PC-3 (cell line): Measurements from ENCODE around the gene DTD1. TPM values are rescaled to one million over a fixed set of nuclear protein-coding genes. Genes with fewer than 3 reads are reported as not detected.

Experiments
- ATAC-seq: fragments of 200-7000 bp; cut with Tn5 transposase; 2 replicates; pipeline ENCODE4 v1.9.1; 2020; ENCODE audit warnings: mild to moderate bottlenecking, moderate library complexity
- BruUV-seq: library from RNA; stranded (reverse); fragments of 400-500 nt; replicated peaks from 2 replicates; lab custom pipeline; 2021; lab: Mats Ljungman, UMichigan
- CTCF ChIA-PET: fragments of 300-600 bp; sonication (Branson Sonifier 250); formaldehyde crosslinking; loops from one replicate; lab custom pipeline; 2022; ENCODE audit warnings: antibody characterized with exemption; lab: Charles Lee
- POLR2A ChIA-PET: fragments of 300-600 bp; sonication (Branson Sonifier 250); formaldehyde crosslinking; loops from one replicate; lab custom pipeline; 2022; ENCODE audit warnings: antibody characterized with exemption; ENCODE audit not compliant: unreplicated experiment; lab: Charles Lee
- DNase-seq: peaks from one replicate; pipeline ENCODE4 v3.0.0-alpha.2; 2015
- H2AFZ ChIP-seq: fragments of 300-600 bp; sonication (generic); 2 replicates; pipeline ENCODE4 v1.6.0; 2016; ENCODE audit warnings: antibody characterized with exemption, low read length
- H3F3A ChIP-seq: fragments of 300-600 bp; sonication (generic); one replicate; pipeline ENCODE4 v1.6.0; 2017; ENCODE audit warnings: antibody characterized with exemption, low read length, control low read depth, mild to moderate bottlenecking; ENCODE audit not compliant: unreplicated experiment
- H3K27ac ChIP-seq: fragments of 300-600 bp; sonication (generic); 2 replicates; pipeline ENCODE4 v1.5.1; 2016; ENCODE audit warnings: mild to moderate bottlenecking, low read length
- H3K27me3 ChIP-seq: fragments of 300-600 bp; sonication (generic); 2 replicates; pipeline ENCODE4 v1.6.1; 2016; ENCODE audit warnings: low read length, mixed read lengths
- H3K36me3 ChIP-seq: fragments of 300-600 bp; sonication (generic); 2 replicates; pipeline ENCODE4 v1.6.1; 2016; ENCODE audit warnings: low read depth, mixed run types, low read length, mixed read lengths
- H3K4me1 ChIP-seq: fragments of 300-600 bp; sonication (generic); 2 replicates; pipeline ENCODE4 v1.5.1; 2016; ENCODE audit warnings: low read length; ENCODE audit not compliant: insufficient read depth
- H3K4me2 ChIP-seq: fragments of 300-600 bp; sonication (generic); 2 replicates; pipeline ENCODE4 v1.6.0; 2016; ENCODE audit warnings: low read length
- H3K4me3 ChIP-seq: fragments of 300-600 bp; sonication (generic); 2 replicates; pipeline ENCODE4 v1.5.1; 2016; ENCODE audit warnings: mild to moderate bottlenecking, low read length, mixed read lengths
- H3K79me2 ChIP-seq: fragments of 300-600 bp; sonication (generic); 2 replicates; pipeline ENCODE4 v1.6.1; 2017; ENCODE audit warnings: low read length, mixed read lengths
- H3K9ac ChIP-seq: fragments of 300-600 bp; sonication (generic); 2 replicates; pipeline ENCODE4 v1.6.0; 2016; ENCODE audit warnings: mild to moderate bottlenecking, low read length
- H3K9me2 ChIP-seq: fragments of 300-600 bp; sonication (generic); replicated peaks from 2 replicates; pipeline ENCODE4 v1.6.1; 2016; ENCODE audit warnings: mixed run types, low read length, mixed read lengths
- H3K9me3 ChIP-seq: fragments of 300-600 bp; sonication (generic); 2 replicates; pipeline ENCODE4 v1.6.1; 2016; ENCODE audit warnings: low read length, mixed read lengths
- H4K20me1 ChIP-seq: fragments of 300-600 bp; sonication (generic); 2 replicates; pipeline ENCODE4 v1.6.1; 2016; ENCODE audit warnings: low read length, mixed read lengths
- EZH2 ChIP-seq: fragments of 300-600 bp; sonication (generic); IDR thresholded peaks from one replicate; pipeline ENCODE4 v1.6.1; 2017; ENCODE audit warnings: antibody characterized with exemption, mild to moderate bottlenecking, low read length; ENCODE audit not compliant: unreplicated experiment
- EZH2phosphoT487 ChIP-seq: fragments of 300-600 bp; sonication (generic); IDR thresholded peaks from 2 replicates; pipeline ENCODE4 v1.6.1; 2018; ENCODE audit warnings: mild to moderate bottlenecking, antibody characterized with exemption, low read length, borderline replicate concordance
- intact Hi-C: fragments of 100-400 bp; cut with micrococcal nuclease; formaldehyde crosslinking; loops from 2 replicates; pipeline ENCODE4 v1.9.0; 2023
- total RNA-seq: library from RNA; depleted of rRNA; stranded (reverse); fragments of >200 nt; gene quantifications from 2 replicates; pipeline ENCODE4 v1.2.3, GENCODE V29; 2014
- TF ChIP-seq, protein P1 (sequence below): fragments of 300-600 bp; sonication (generic); conservative IDR thresholded peaks from 2 replicates; pipeline ENCODE4 v1.5.1; 2017; ENCODE audit warnings: antibody characterized with exemption, low read depth, mild to moderate bottlenecking, low read length

DTD1 gene
- total RNA-seq, 1 experiment from 2014 or later = 124 TPM

GRCh38 chr20:18548465-18548864 is 39.4 kb upstream of the DTD1 start:
- H3K27ac ChIP-seq = no peak overlapping the region
- no peak overlapping the region for H3K9ac ChIP-seq
- no peaks in the 10 kb centered on the region for H3K27me3 ChIP-seq
- POLR2A ChIA-PET = no interaction called here
- peaks cover 58% of the 10 kb centered on the region for H3K36me3 ChIP-seq
- ATAC-seq = no peak
- CTCF ChIA-PET = no interaction called here
- peaks cover 12% of the 10 kb centered on the region for H3K4me1 ChIP-seq
- no peaks in the 10 kb centered on the region for H3F3A ChIP-seq
- H3K9me2 ChIP-seq = no peaks in the 10 kb centered on the region
- TF ChIP-seq EZH2phosphoT487 (no peak), EZH2 (no peak)
- TF ChIP-seq, protein P1, sequence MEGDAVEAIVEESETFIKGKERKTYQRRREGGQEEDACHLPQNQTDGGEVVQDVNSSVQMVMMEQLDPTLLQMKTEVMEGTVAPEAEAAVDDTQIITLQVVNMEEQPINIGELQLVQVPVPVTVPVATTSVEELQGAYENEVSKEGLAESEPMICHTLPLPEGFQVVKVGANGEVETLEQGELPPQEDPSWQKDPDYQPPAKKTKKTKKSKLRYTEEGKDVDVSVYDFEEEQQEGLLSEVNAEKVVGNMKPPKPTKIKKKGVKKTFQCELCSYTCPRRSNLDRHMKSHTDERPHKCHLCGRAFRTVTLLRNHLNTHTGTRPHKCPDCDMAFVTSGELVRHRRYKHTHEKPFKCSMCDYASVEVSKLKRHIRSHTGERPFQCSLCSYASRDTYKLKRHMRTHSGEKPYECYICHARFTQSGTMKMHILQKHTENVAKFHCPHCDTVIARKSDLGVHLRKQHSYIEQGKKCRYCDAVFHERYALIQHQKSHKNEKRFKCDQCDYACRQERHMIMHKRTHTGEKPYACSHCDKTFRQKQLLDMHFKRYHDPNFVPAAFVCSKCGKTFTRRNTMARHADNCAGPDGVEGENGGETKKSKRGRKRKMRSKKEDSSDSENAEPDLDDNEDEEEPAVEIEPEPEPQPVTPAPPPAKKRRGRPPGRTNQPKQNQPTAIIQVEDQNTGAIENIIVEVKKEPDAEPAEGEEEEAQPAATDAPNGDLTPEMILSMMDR = no peak
- no peak overlapping the region for H3K4me3 ChIP-seq
- H3K9me3 ChIP-seq = no peaks in the 10 kb centered on the region
- no peak overlapping the region for H3K4me2 ChIP-seq
- DNase-seq = no peak
- intact Hi-C loops = no loop called here
- no peak overlapping the region for H2AFZ ChIP-seq
- no peaks in the 10 kb centered on the region for H3K79me2 ChIP-seq
- BruUV-seq = no TSS peak
- H4K20me1 ChIP-seq = no peaks in the 10 kb centered on the region

DNA sequence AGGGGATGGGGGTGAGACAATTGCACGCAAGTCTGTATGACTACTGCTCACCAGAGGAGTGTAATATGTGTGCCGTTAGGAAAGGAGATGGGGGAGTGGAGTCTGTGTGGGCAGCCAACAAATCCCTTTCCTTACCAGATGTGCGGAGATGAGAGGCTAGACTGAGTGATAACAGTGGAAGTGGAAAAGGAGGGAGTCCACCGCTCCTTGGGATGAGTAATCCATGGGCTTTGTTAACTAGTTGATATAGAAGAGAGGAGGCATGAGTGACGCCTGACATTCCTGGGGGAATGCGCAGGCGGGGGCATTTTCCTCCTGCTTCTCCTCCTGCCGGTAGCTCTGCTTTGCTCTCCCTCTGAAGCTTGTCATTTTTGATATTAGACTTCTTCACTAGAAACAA is 34.1 kb upstream of the DTD1 start:
- no peak overlapping the region for H3K27ac ChIP-seq
- no peaks in the 10 kb centered on the region for H3K27me3 ChIP-seq
- intact Hi-C loops = no loop called here
- no peak overlapping the region for H3K4me3 ChIP-seq
- H3K36me3 ChIP-seq = peaks cover 49% of the 10 kb centered on the region
- no TSS peak for BruUV-seq
- CTCF ChIA-PET = no interaction called here
- no peaks in the 10 kb centered on the region for H3F3A ChIP-seq
- no peak for DNase-seq
- ATAC-seq = no peak
- H3K4me1 ChIP-seq = no peaks in the 10 kb centered on the region
- H3K4me2 ChIP-seq = no peak overlapping the region
- H3K9me3 ChIP-seq = no peaks in the 10 kb centered on the region
- H2AFZ ChIP-seq = no peak overlapping the region
- no peaks in the 10 kb centered on the region for H3K79me2 ChIP-seq
- no peaks in the 10 kb centered on the region for H3K9me2 ChIP-seq
- TF ChIP-seq EZH2phosphoT487 (no peak), EZH2 (no peak)
- TF ChIP-seq, protein P1 = no peak
- no peaks in the 10 kb centered on the region for H4K20me1 ChIP-seq
- no peak overlapping the region for H3K9ac ChIP-seq
- POLR2A ChIA-PET = no interaction called here

DNA sequence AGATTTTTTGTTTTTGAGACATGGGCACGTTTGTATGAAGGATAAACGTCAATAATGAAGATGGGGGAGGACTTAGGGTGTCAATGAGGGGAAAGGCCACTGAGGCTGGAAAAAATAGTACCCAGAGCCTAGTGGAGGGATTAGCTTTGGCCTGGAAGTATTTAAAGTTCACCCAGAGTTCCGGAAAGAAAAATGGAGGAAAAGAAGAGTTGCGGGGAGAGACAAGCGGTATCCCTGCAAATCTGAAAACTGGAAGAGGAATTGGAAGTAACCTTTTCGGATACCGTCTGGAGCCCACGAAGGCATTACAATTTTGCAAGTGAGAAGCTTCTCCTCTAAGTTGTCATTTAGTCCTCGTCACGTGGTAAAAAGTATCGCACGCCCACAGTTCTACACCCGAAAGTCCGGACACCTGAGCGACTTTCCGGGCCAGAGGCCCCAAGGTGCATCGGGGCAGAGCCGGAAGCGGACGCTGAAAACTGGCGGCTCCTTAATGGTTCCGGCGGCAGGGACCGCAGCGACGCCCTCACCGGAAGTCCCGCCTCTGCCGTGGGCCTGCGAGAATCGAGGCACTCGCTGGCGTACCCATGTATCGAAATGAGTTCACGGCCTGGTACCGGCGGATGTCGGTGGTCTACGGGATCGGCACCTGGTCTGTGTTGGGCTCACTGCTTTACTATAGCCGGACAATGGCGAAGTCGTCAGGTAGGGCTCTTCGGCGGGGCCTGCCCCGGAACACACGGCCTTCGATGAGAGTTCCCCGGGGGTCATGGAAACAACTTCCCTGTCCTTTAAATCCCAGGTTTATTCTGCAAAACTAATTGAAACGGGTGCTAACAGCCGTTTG is 20.7 kb upstream of the DTD1 start, which contains the start of gene SMIM26:
TSS of gene SMIM26 (plus strand) at position 541 of the 847 bp plus-strand sequence. CDS start at position 588, 47 bp downstream.
- H3K36me3 ChIP-seq = peaks cover 11% of the 10 kb centered on the region
- no peaks in the 10 kb centered on the region for H3K9me3 ChIP-seq
- peak within 1 kb of the TSS; percentile 94 for H3K4me3 ChIP-seq
- peak within 1 kb of the TSS; percentile 36 for H3K27ac ChIP-seq
- peak within 1 kb of the TSS; percentile 92 for H3K9ac ChIP-seq
- POLR2A ChIA-PET = interaction anchor here (0.6 to 1.1 kb wide), 3 partner anchors 18 to 1451 kb away, joined by 3 to 12 read pairs (median 5); no protein-coding TSS in a partner anchor
- peak within 1 kb of the TSS; percentile 95 for H2AFZ ChIP-seq
- H3K79me2 ChIP-seq = peaks cover 26% of the 10 kb centered on the region
- peaks cover 7% of the 10 kb centered on the region for H3F3A ChIP-seq
- no peaks in the 10 kb centered on the region for H3K9me2 ChIP-seq
- H3K4me2 ChIP-seq = peak within 1 kb of the TSS; percentile 97
- no peaks in the 10 kb centered on the region for H4K20me1 ChIP-seq
- DNase-seq = peak; percentile 98
- peak; percentile 99 for ATAC-seq
- H3K4me1 ChIP-seq = peaks cover 7% of the 10 kb centered on the region
- intact Hi-C loops = loop anchor here (1.0 to 10.0 kb wide), 2 partner anchors 60 to 152 kb away; partner anchors contain the start of gene SEC23B
- TF ChIP-seq EZH2 (no peak), EZH2phosphoT487 (no peak)
- TF ChIP-seq, protein P1 = no peak
- CTCF ChIA-PET = no interaction called here
- no peaks in the 10 kb centered on the region for H3K27me3 ChIP-seq
- TSS peak; percentile 94 for BruUV-seq
